SK-N-SH (cell line): ENCODE results near the gene PDLIM5. TPM values are rescaled to one million over a fixed set of nuclear protein-coding genes. Genes with fewer than 3 reads are reported as not detected.

ENCODE experiments used
- CTCF ChIA-PET: fragments of 300-600, 350-600 bp; formaldehyde crosslinking; extraction: SDS; loops from one replicate; lab custom pipeline; 2021; lab: Yijun Ruan, JAX
- POLR2A ChIA-PET: fragments of 350-600 bp; sonication (Branson Sonifier 250); formaldehyde crosslinking; extraction: SDS; loops from one replicate; lab custom pipeline; 2020; ENCODE audit warnings: antibody characterized with exemption, inconsistent platforms; lab: Yijun Ruan, JAX
- DNase-seq: peaks from one replicate; pipeline ENCODE4 v3.0.0; 2012
- H2AFZ ChIP-seq: fragments of 200-600 bp; sonication (generic); 2 replicates; pipeline ENCODE4 v1.8.1; 2016; ENCODE audit warnings: antibody characterized with exemption, mild to moderate bottlenecking, low read depth
- H3F3A ChIP-seq: fragments of 200-600 bp; sonication (generic); replicated peaks from 2 replicates; pipeline ENCODE3; 2016; ENCODE audit warnings: antibody characterized with exemption, mild to moderate bottlenecking; ENCODE audit not compliant: insufficient read depth
- H3K27ac ChIP-seq, 2 experiments: fragments of 200-500 bp in 1 of 2; fragments of 200-600 bp in 1 of 2; sonication (Bioruptor generic) in 1 of 2; sonication (generic), shearing (Covaris generic) in 1 of 2; 2 replicates each; pipeline versions ENCODE4 v1.5.1 to v1.6.1; 2014 to 2016; ENCODE audit warnings: low read depth in 2 of 2, inconsistent platforms in 1 of 2, low read length in 1 of 2, mild to moderate bottlenecking in 1 of 2, mixed read lengths in 1 of 2
- H3K27me3 ChIP-seq: fragments of 200-600 bp; sonication (generic), shearing (Covaris generic); 2 replicates; pipeline ENCODE4 v1.6.1; 2016; ENCODE audit warnings: mixed run types; ENCODE audit not compliant: insufficient read depth
- H3K36me3 ChIP-seq, 2 experiments: fragments of 200-500 bp in 1 of 2; fragments of 200-600 bp in 1 of 2; sonication (Bioruptor generic) in 1 of 2; sonication (generic) in 1 of 2; replicated peaks in 1 of 2; 2 replicates each; pipeline versions ENCODE3 to v1.5.1; 2014 to 2016; ENCODE audit warnings: low read length in 1 of 2, mild to moderate bottlenecking in 1 of 2; ENCODE audit not compliant: insufficient read depth in 2 of 2, control insufficient read depth in 1 of 2
- H3K4me1 ChIP-seq, 2 experiments: fragments of 200-500 bp in 1 of 2; fragments of 200-600 bp in 1 of 2; sonication (Bioruptor generic) in 1 of 2; sonication (generic), shearing (Covaris generic) in 1 of 2; 2 replicates each; pipeline versions ENCODE4 v1.5.1 to v1.6.1; 2014 to 2016; ENCODE audit warnings: low read depth in 1 of 2, low read length in 1 of 2, mixed run types in 1 of 2; ENCODE audit not compliant: insufficient read depth in 2 of 2, control insufficient read depth in 1 of 2
- H3K4me2 ChIP-seq: fragments of 200-600 bp; sonication (generic), shearing (Covaris generic); 2 replicates; pipeline ENCODE4 v1.6.1; 2017; ENCODE audit warnings: mixed run types
- H3K4me3 ChIP-seq, 2 experiments: fragments of 200-500 bp in 1 of 2; fragments of 200-600 bp in 1 of 2; sonication (Bioruptor generic) in 1 of 2; sonication (generic), shearing (Covaris generic) in 1 of 2; 2 replicates each; pipeline versions ENCODE4 v1.5.1 to v1.8.1; 2014 to 2016; ENCODE audit warnings: low read depth in 2 of 2, inconsistent platforms in 1 of 2, low read length in 1 of 2, mild to moderate bottlenecking in 1 of 2, mixed read lengths in 1 of 2, moderate library complexity in 1 of 2
- H3K79me2 ChIP-seq: fragments of 200-600 bp; sonication (generic); 2 replicates; pipeline ENCODE4 v1.8.1; 2017; ENCODE audit warnings: mild to moderate bottlenecking; ENCODE audit not compliant: insufficient read depth
- H3K9ac ChIP-seq: fragments of 200-600 bp; sonication (generic); 2 replicates; pipeline ENCODE4 v1.6.1; 2017; ENCODE audit warnings: mixed run types
- H3K9me2 ChIP-seq: fragments of 200-600 bp; sonication (generic); 2 replicates; pipeline ENCODE4 v1.6.1; 2017; ENCODE audit warnings: mixed run types
- H3K9me3 ChIP-seq: fragments of 200-600 bp; sonication (generic); 2 replicates; pipeline ENCODE4 v1.6.1; 2017; ENCODE audit warnings: mixed run types, mild to moderate bottlenecking, moderate library complexity
- H4K20me1 ChIP-seq: fragments of 200-600 bp; sonication (generic); 2 replicates; pipeline ENCODE4 v1.6.1; 2017; ENCODE audit warnings: mild to moderate bottlenecking, mixed run types; ENCODE audit not compliant: insufficient read depth
- CHD2 ChIP-seq: fragments of 150-350 bp; IDR thresholded peaks from 2 replicates; pipeline ENCODE4 v1.6.1; 2018; ENCODE audit warnings: low read length; ENCODE audit not compliant: partially characterized antibody
- FOSL2 ChIP-seq: IDR thresholded peaks from 2 replicates; pipeline ENCODE4 v1.4.0; 2012; ENCODE audit warnings: low read depth, mild to moderate bottlenecking, moderate library complexity, borderline replicate concordance
- GABPA ChIP-seq: IDR thresholded peaks from 2 replicates; pipeline ENCODE4 v1.4.0; 2012; ENCODE audit warnings: low read depth, mild to moderate bottlenecking
- GATA2 ChIP-seq: sonication (generic); formaldehyde crosslinking; IDR thresholded peaks from 2 replicates; pipeline ENCODE4 v1.5.0; 2020; ENCODE audit warnings: mild to moderate bottlenecking, missing genetic modification reagents
- JUND ChIP-seq: IDR thresholded peaks from 2 replicates; pipeline ENCODE4 v1.4.0; 2012
- MXI1 ChIP-seq: IDR thresholded peaks from 2 replicates; pipeline ENCODE4 v1.6.1; 2012; ENCODE audit warnings: mild to moderate bottlenecking, low read depth, low read length, improper control_type of control experiment
- NFIC ChIP-seq: IDR thresholded peaks from 2 replicates; pipeline ENCODE4 v1.4.0; 2012; ENCODE audit warnings: borderline replicate concordance
- POLR2AphosphoS5 ChIP-seq: IDR thresholded peaks from 2 replicates; pipeline ENCODE4 v1.6.1; 2012; ENCODE audit warnings: low read depth, low read length
- RAD21 ChIP-seq: IDR thresholded peaks from 2 replicates; pipeline ENCODE4 v1.6.1; 2012; ENCODE audit warnings: mild to moderate bottlenecking, low read length
- RFX5 ChIP-seq: IDR thresholded peaks from 2 replicates; pipeline ENCODE4 v1.6.1; 2012; ENCODE audit warnings: mild to moderate bottlenecking, improper control_type of control experiment, low read length
- SIN3A ChIP-seq: IDR thresholded peaks from 2 replicates; pipeline ENCODE4 v1.6.1; 2012; ENCODE audit warnings: low read depth, mild to moderate bottlenecking, low read length, moderate library complexity, borderline replicate concordance
- TCF12 ChIP-seq: IDR thresholded peaks from 2 replicates; pipeline ENCODE4 v1.4.0; 2012
- TEAD4 ChIP-seq: IDR thresholded peaks from 2 replicates; pipeline ENCODE4 v1.4.0; 2012; ENCODE audit warnings: mild to moderate bottlenecking, borderline replicate concordance; ENCODE audit not compliant: insufficient read depth
- YY1 ChIP-seq: IDR thresholded peaks from 2 replicates; pipeline ENCODE4 v1.4.0; 2012; ENCODE audit warnings: low read depth, mild to moderate bottlenecking
- WGBS: methylation state at CpG from one replicate; pipeline ENCODE4 v1.1.6; 2017; ENCODE audit warnings: low lambda C conversion rate; 5-methylcytosine and 5-hydroxymethylcytosine counted together
- polyA plus RNA-seq, 3 experiments: library from polyadenylated mRNA; depleted of rRNA; stranded (reverse); fragments of >200 nt; gene quantifications; 2 replicates each; pipeline ENCODE4 v1.2.3, GENCODE V29; 2012
- TF ChIP-seq, protein P1 (sequence below): IDR thresholded peaks from 2 replicates; pipeline ENCODE4 v1.6.1; 2012; ENCODE audit warnings: mild to moderate bottlenecking, low read depth, low read length, moderate library complexity
- TF ChIP-seq, protein P2 (sequence below): fragments of 200-600 bp; sonication (generic); IDR thresholded peaks from 2 replicates; pipeline ENCODE4 v1.6.1; 2017; ENCODE audit warnings: antibody characterized with exemption, mild to moderate bottlenecking, moderate library complexity
- TF ChIP-seq, protein P3 (sequence below): IDR thresholded peaks from 2 replicates; pipeline ENCODE4 v1.4.0; 2012; ENCODE audit warnings: low read depth, borderline replicate concordance
- TF ChIP-seq, protein P4 (sequence below): IDR thresholded peaks from 2 replicates; pipeline ENCODE4 v1.4.0; 2012; ENCODE audit warnings: low read depth

Gene PDLIM5
- polyA plus RNA-seq, 1 of the 3 experiments (the other 2 are of a cell fraction) = 36.7 TPM

DNA sequence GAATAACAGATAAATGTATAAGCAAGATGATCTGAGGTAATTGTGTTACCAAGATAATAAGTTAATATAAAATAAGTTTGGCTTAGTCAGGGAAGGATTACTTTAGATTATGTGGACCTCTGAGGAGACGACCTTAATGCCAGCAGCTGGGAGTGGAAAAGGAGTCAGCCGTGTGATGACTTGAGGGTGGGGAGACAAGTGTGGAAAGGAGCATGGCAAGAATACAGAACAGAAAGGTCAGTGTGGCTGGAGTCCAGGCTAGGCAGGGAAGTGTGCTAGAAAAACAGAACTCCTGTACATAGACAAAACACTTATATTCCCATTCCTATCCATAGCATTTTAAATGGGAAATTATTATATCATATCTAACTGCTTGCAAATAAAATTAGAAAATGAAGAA, 138.8 kb downstream of the PDLIM5 start:
- Histone ChIP-seq H3K79me2 (peaks cover 30% of the 10 kb centered on the region), H3K36me3 (peaks cover 0 to 68% of the 10 kb centered on the region in 2 experiments), H3K4me2 (no peak overlapping the region), H3K4me1 (peaks cover 0 to 15% of the 10 kb centered on the region in 2 experiments; a peak in 1 of 4 replicates), H3F3A (peaks cover 25% of the 10 kb centered on the region), H2AFZ (no peak overlapping the region), H3K9me2 (no peaks in the 10 kb centered on the region), H3K9ac (no peak overlapping the region), H3K9me3 (no peaks in the 10 kb centered on the region), H3K27me3 (no peaks in the 10 kb centered on the region), H3K27ac (no peak overlapping the region), H3K4me3 (no peak overlapping the region), H4K20me1 (no peaks in the 10 kb centered on the region)
- 90% methylated on average over 2 of the region's 2 CpGs for WGBS
- CTCF ChIA-PET = interaction anchor here (1.5 kb wide), 1 partner anchor 301 kb away, joined by 3 read pairs; no protein-coding TSS in a partner anchor
- DNase-seq = no peak
- TF ChIP-seq, protein P1, sequence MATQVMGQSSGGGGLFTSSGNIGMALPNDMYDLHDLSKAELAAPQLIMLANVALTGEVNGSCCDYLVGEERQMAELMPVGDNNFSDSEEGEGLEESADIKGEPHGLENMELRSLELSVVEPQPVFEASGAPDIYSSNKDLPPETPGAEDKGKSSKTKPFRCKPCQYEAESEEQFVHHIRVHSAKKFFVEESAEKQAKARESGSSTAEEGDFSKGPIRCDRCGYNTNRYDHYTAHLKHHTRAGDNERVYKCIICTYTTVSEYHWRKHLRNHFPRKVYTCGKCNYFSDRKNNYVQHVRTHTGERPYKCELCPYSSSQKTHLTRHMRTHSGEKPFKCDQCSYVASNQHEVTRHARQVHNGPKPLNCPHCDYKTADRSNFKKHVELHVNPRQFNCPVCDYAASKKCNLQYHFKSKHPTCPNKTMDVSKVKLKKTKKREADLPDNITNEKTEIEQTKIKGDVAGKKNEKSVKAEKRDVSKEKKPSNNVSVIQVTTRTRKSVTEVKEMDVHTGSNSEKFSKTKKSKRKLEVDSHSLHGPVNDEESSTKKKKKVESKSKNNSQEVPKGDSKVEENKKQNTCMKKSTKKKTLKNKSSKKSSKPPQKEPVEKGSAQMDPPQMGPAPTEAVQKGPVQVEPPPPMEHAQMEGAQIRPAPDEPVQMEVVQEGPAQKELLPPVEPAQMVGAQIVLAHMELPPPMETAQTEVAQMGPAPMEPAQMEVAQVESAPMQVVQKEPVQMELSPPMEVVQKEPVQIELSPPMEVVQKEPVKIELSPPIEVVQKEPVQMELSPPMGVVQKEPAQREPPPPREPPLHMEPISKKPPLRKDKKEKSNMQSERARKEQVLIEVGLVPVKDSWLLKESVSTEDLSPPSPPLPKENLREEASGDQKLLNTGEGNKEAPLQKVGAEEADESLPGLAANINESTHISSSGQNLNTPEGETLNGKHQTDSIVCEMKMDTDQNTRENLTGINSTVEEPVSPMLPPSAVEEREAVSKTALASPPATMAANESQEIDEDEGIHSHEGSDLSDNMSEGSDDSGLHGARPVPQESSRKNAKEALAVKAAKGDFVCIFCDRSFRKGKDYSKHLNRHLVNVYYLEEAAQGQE = no peak
- TF ChIP-seq, protein P2, sequence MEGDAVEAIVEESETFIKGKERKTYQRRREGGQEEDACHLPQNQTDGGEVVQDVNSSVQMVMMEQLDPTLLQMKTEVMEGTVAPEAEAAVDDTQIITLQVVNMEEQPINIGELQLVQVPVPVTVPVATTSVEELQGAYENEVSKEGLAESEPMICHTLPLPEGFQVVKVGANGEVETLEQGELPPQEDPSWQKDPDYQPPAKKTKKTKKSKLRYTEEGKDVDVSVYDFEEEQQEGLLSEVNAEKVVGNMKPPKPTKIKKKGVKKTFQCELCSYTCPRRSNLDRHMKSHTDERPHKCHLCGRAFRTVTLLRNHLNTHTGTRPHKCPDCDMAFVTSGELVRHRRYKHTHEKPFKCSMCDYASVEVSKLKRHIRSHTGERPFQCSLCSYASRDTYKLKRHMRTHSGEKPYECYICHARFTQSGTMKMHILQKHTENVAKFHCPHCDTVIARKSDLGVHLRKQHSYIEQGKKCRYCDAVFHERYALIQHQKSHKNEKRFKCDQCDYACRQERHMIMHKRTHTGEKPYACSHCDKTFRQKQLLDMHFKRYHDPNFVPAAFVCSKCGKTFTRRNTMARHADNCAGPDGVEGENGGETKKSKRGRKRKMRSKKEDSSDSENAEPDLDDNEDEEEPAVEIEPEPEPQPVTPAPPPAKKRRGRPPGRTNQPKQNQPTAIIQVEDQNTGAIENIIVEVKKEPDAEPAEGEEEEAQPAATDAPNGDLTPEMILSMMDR = no peak
- TF ChIP-seq RAD21 (no peak), CHD2 (no peak), GABPA (no peak), FOSL2 (no peak), JUND (no peak), POLR2AphosphoS5 (no peak), NFIC (no peak), MXI1 (no peak), YY1 (no peak), SIN3A (no peak), GATA2 (no peak), RFX5 (no peak), TEAD4 (no peak), TCF12 (no peak)
- TF ChIP-seq, protein P3, sequence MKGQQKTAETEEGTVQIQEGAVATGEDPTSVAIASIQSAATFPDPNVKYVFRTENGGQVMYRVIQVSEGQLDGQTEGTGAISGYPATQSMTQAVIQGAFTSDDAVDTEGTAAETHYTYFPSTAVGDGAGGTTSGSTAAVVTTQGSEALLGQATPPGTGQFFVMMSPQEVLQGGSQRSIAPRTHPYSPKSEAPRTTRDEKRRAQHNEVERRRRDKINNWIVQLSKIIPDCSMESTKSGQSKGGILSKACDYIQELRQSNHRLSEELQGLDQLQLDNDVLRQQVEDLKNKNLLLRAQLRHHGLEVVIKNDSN = no peak
- TF ChIP-seq, protein P4, sequence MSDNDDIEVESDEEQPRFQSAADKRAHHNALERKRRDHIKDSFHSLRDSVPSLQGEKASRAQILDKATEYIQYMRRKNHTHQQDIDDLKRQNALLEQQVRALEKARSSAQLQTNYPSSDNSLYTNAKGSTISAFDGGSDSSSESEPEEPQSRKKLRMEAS = no peak
- POLR2A ChIA-PET = no interaction called here
